Neural cell (in vitro differentiated cells): Measurements from ENCODE around the gene RNF223. TPM values are rescaled to one million over a fixed set of nuclear protein-coding genes. Genes with fewer than 3 reads are reported as not detected.

ENCODE experiments used
- H2AFZ ChIP-seq: fragments of 200-600, 300-800 bp; sonication (generic), shearing (Covaris generic); 2 replicates; pipeline ENCODE4 v1.6.0; 2014; ENCODE audit warnings: low read depth, mild to moderate bottlenecking, antibody characterized with exemption, low read length, moderate library complexity
- H3F3A ChIP-seq: fragments of 200-600 bp; shearing (Covaris generic); 2 replicates; pipeline ENCODE4 v1.6.1; 2016; ENCODE audit warnings: mild to moderate bottlenecking, moderate library complexity, mixed read lengths, antibody characterized with exemption, low read length; ENCODE audit not compliant: insufficient read depth, poor library complexity, severe bottlenecking
- H3K27ac ChIP-seq: fragments of 200-600, 300-800 bp; sonication (generic), shearing (Covaris generic); 2 replicates; pipeline ENCODE4 v1.5.1; 2014; ENCODE audit warnings: mild to moderate bottlenecking, low read length, moderate library complexity
- H3K27me3 ChIP-seq: fragments of 300-800, 200-600 bp; sonication (generic), shearing (Covaris generic); 2 replicates; pipeline ENCODE4 v1.6.0; 2014; ENCODE audit warnings: mild to moderate bottlenecking, low read depth, low read length, moderate library complexity; ENCODE audit not compliant: insufficient read depth
- H3K36me3 ChIP-seq: fragments of 300-800, 200-600 bp; sonication (generic), shearing (Covaris generic); 2 replicates; pipeline ENCODE4 v1.5.1; 2014; ENCODE audit warnings: mild to moderate bottlenecking, antibody characterized with exemption, low read length, moderate library complexity; ENCODE audit not compliant: insufficient read depth
- H3K4me2 ChIP-seq: fragments of 300-800, 200-600 bp; sonication (generic), shearing (Covaris generic); 2 replicates; pipeline ENCODE4 v1.6.0; 2014; ENCODE audit warnings: mild to moderate bottlenecking, low read length
- H3K4me3 ChIP-seq: fragments of 300-800, 200-600 bp; sonication (generic), shearing (Covaris generic); 2 replicates; pipeline ENCODE4 v1.5.1; 2014; ENCODE audit warnings: mild to moderate bottlenecking, low read length, moderate library complexity
- H3K79me2 ChIP-seq: fragments of 200-600 bp; shearing (Covaris generic); replicated peaks from 2 replicates; pipeline ENCODE4 v1.6.0; 2014; ENCODE audit warnings: mild to moderate bottlenecking, low read length, moderate library complexity; ENCODE audit not compliant: insufficient read depth
- H3K9ac ChIP-seq: fragments of 300-800, 200-600 bp; sonication (generic), shearing (Covaris generic); 2 replicates; pipeline ENCODE4 v1.6.1; 2016; ENCODE audit warnings: mild to moderate bottlenecking, low read length, mixed read lengths
- H3K9me2 ChIP-seq: fragments of 200-600 bp; shearing (Covaris generic); 2 replicates; pipeline ENCODE4 v1.6.1; 2016; ENCODE audit warnings: mild to moderate bottlenecking, low read length, mixed read lengths; ENCODE audit not compliant: insufficient read depth
- H3K9me3 ChIP-seq: fragments of 200-600, 300-800 bp; sonication (generic), shearing (Covaris generic); 2 replicates; pipeline ENCODE4 v1.6.1; 2016; ENCODE audit warnings: mild to moderate bottlenecking, mixed run types, low read length, moderate library complexity, mixed read lengths
- H4K20me1 ChIP-seq: fragments of 200-600 bp; shearing (Covaris generic); 2 replicates; pipeline ENCODE4 v1.6.1; 2016; ENCODE audit warnings: mild to moderate bottlenecking, mixed run types; ENCODE audit not compliant: insufficient read depth
- EP300 ChIP-seq: fragments of 450-650 bp; conservative IDR thresholded peaks from 2 replicates; pipeline ENCODE4 v1.6.1; 2014; ENCODE audit warnings: antibody characterized with exemption, mild to moderate bottlenecking, moderate library complexity; ENCODE audit not compliant: poor library complexity, severe bottlenecking
- EZH2 ChIP-seq: fragments of 200-600, 300-800 bp; shearing (Covaris generic), sonication (generic); IDR thresholded peaks from 2 replicates; pipeline ENCODE4 v1.6.1; 2014; ENCODE audit warnings: antibody characterized with exemption, low read length, borderline replicate concordance, mild to moderate bottlenecking; ENCODE audit not compliant: insufficient read depth, poor library complexity, severe bottlenecking
- MXI1 ChIP-seq: fragments of 450-650 bp; conservative IDR thresholded peaks from 2 replicates; pipeline ENCODE4 v1.6.1; 2014; ENCODE audit warnings: antibody characterized with exemption, mild to moderate bottlenecking; ENCODE audit not compliant: poor library complexity, severe bottlenecking
- POLR2AphosphoS5 ChIP-seq: IDR thresholded peaks from 2 replicates; pipeline ENCODE4 v1.6.1; 2012
- RAD21 ChIP-seq: fragments of 450-650 bp; conservative IDR thresholded peaks from 2 replicates; pipeline ENCODE4 v1.6.1; 2014; ENCODE audit warnings: antibody characterized with exemption, mild to moderate bottlenecking, moderate library complexity
- SMC3 ChIP-seq: fragments of 450-650 bp; conservative IDR thresholded peaks from 2 replicates; pipeline ENCODE4 v1.6.1; 2014; ENCODE audit warnings: antibody characterized with exemption, mild to moderate bottlenecking, moderate library complexity; ENCODE audit not compliant: poor library complexity
- TAF1 ChIP-seq: IDR thresholded peaks from 2 replicates; pipeline ENCODE4 v1.6.1; 2012; ENCODE audit warnings: low read depth
- polyA plus RNA-seq: library from polyadenylated mRNA; depleted of rRNA; stranded (reverse); fragments of >200 nt; gene quantifications from 2 replicates; pipeline ENCODE4 v1.2.3, GENCODE V29; 2014
- TF ChIP-seq, protein P1 (sequence below): IDR thresholded peaks from 2 replicates; pipeline ENCODE4 v1.6.1; 2012; ENCODE audit warnings: borderline replicate concordance
- TF ChIP-seq, protein P2 (sequence below): fragments of 450-650 bp; IDR thresholded peaks from 2 replicates; pipeline ENCODE4 v1.5.1; 2014; ENCODE audit warnings: antibody characterized with exemption, mild to moderate bottlenecking, moderate library complexity; ENCODE audit not compliant: poor library complexity, severe bottlenecking

RNF223 gene
- polyA plus RNA-seq, 1 donor from 2014 or later = not detected

GRCh38 chr1:1088801-1089680, 14.9 kb upstream of the RNF223 start:
- no peaks in the 10 kb centered on the region for H3K27me3 ChIP-seq
- TF ChIP-seq RAD21 (no peak), SMC3 (no peak), TAF1 (no peak), MXI1 (no peak), EZH2 (no peak), POLR2AphosphoS5 (no peak), EP300 (no peak)
- TF ChIP-seq, protein P1, sequence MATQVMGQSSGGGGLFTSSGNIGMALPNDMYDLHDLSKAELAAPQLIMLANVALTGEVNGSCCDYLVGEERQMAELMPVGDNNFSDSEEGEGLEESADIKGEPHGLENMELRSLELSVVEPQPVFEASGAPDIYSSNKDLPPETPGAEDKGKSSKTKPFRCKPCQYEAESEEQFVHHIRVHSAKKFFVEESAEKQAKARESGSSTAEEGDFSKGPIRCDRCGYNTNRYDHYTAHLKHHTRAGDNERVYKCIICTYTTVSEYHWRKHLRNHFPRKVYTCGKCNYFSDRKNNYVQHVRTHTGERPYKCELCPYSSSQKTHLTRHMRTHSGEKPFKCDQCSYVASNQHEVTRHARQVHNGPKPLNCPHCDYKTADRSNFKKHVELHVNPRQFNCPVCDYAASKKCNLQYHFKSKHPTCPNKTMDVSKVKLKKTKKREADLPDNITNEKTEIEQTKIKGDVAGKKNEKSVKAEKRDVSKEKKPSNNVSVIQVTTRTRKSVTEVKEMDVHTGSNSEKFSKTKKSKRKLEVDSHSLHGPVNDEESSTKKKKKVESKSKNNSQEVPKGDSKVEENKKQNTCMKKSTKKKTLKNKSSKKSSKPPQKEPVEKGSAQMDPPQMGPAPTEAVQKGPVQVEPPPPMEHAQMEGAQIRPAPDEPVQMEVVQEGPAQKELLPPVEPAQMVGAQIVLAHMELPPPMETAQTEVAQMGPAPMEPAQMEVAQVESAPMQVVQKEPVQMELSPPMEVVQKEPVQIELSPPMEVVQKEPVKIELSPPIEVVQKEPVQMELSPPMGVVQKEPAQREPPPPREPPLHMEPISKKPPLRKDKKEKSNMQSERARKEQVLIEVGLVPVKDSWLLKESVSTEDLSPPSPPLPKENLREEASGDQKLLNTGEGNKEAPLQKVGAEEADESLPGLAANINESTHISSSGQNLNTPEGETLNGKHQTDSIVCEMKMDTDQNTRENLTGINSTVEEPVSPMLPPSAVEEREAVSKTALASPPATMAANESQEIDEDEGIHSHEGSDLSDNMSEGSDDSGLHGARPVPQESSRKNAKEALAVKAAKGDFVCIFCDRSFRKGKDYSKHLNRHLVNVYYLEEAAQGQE = no peak
- TF ChIP-seq, protein P2, sequence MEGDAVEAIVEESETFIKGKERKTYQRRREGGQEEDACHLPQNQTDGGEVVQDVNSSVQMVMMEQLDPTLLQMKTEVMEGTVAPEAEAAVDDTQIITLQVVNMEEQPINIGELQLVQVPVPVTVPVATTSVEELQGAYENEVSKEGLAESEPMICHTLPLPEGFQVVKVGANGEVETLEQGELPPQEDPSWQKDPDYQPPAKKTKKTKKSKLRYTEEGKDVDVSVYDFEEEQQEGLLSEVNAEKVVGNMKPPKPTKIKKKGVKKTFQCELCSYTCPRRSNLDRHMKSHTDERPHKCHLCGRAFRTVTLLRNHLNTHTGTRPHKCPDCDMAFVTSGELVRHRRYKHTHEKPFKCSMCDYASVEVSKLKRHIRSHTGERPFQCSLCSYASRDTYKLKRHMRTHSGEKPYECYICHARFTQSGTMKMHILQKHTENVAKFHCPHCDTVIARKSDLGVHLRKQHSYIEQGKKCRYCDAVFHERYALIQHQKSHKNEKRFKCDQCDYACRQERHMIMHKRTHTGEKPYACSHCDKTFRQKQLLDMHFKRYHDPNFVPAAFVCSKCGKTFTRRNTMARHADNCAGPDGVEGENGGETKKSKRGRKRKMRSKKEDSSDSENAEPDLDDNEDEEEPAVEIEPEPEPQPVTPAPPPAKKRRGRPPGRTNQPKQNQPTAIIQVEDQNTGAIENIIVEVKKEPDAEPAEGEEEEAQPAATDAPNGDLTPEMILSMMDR = no peak
- H3K9me2 ChIP-seq = no peaks in the 10 kb centered on the region
- no peaks in the 10 kb centered on the region for H3F3A ChIP-seq
- H3K79me2 ChIP-seq = no peaks in the 10 kb centered on the region
- no peak overlapping the region for H3K4me3 ChIP-seq
- H4K20me1 ChIP-seq = no peaks in the 10 kb centered on the region
- no peak overlapping the region for H3K4me2 ChIP-seq
- no peak overlapping the region for H3K9ac ChIP-seq
- H3K36me3 ChIP-seq = no peaks in the 10 kb centered on the region
- H2AFZ ChIP-seq = no peak overlapping the region
- no peaks in the 10 kb centered on the region for H3K9me3 ChIP-seq
- no peak overlapping the region for H3K27ac ChIP-seq

DNA sequence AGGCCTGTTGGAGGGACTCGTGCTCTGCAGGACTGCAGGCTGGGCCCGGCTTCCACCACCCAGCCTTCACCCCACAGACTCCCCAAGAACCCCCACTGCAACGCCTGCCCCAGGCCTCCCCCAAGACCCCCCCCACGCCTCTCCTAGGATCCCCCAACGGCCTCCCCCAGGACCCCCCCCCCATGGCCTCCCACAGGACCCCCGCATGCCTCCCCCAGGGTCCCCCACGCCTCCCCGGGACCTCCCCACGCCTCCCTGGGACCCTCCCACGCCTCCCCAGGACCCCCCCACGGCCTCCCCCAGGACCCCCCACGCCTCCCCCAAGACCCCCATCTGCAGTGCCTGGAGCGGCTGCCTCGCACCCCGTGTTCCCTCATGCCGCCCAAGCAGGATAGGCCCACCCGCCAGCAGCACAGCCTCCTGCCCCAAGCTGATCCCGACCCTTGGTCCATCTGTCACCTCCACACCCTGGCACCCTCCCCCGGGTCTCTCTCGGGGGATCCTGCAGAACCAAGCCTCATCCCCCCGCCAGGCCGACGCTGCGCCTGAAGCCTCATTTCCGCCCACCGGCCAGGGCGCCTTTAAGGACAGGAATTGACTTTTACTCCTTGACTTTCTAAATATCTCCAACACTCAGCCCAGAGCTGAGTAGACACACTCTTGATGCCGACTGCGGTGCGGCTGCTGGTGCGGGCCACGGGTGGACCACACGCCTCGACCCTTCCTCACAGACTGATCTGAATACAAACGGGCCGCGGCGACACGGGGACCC, 14.1 kb upstream of the RNF223 start:
- no peak overlapping the region for H3K9ac ChIP-seq
- H3K27me3 ChIP-seq = no peaks in the 10 kb centered on the region
- no peak overlapping the region for H3K27ac ChIP-seq
- no peak overlapping the region for H2AFZ ChIP-seq
- TF ChIP-seq, protein P1 = no peak
- TF ChIP-seq TAF1 (no peak), POLR2AphosphoS5 (no peak), RAD21 (no peak), EP300 (no peak), EZH2 (no peak), MXI1 (no peak), SMC3 (no peak)
- TF ChIP-seq, protein P2 = no peak
- H3K4me3 ChIP-seq = no peak overlapping the region
- H3K36me3 ChIP-seq = no peaks in the 10 kb centered on the region
- no peaks in the 10 kb centered on the region for H3K9me2 ChIP-seq
- H4K20me1 ChIP-seq = no peaks in the 10 kb centered on the region
- no peaks in the 10 kb centered on the region for H3K79me2 ChIP-seq
- H3F3A ChIP-seq = no peaks in the 10 kb centered on the region
- H3K9me3 ChIP-seq = no peaks in the 10 kb centered on the region
- no peak overlapping the region for H3K4me2 ChIP-seq
